Fibroblast of the aortic adventitia (primary cell): ENCODE data around the gene ASB6. TPM values are rescaled to one million over a fixed set of nuclear protein-coding genes. Genes with fewer than 3 reads are reported as not detected.

Experiments used
- DNase-seq: peaks from one replicate; pipeline ENCODE4 v3.0.0-alpha.2; 2010; ENCODE audit warnings: low read depth
- H3K4me3 ChIP-seq: 2 replicates; pipeline ENCODE4 v1.5.1; 2011; ENCODE audit warnings: low read depth, mild to moderate bottlenecking, control low read depth, low read length, moderate library complexity
- CTCF ChIP-seq: IDR thresholded peaks from 2 replicates; pipeline ENCODE4 v1.5.1; 2011; ENCODE audit warnings: mild to moderate bottlenecking, low read length, control low read depth, inconsistent platforms; ENCODE audit not compliant: insufficient read depth
- total RNA-seq: library from RNA; depleted of rRNA; stranded (reverse); fragments of >200 nt; gene quantifications from 2 replicates; pipeline ENCODE4 v1.2.3, GENCODE V29; 2012; ENCODE audit warnings: low replicate concordance

ASB6 gene
- total RNA-seq, 1 donor, result 14.0 TPM

- DNase-seq, result no peak
- H3K4me3 ChIP-seq, result no peak overlapping the region
- no peak for TF ChIP-seq CTCF
These were observed 54.3 kb downstream of the ASB6 start for GRCh38 chr9:129587487-129588262.

GRCh38 chr9:129586685-129587084, 55.3 kb downstream of the ASB6 start:
- TF ChIP-seq CTCF, result no peak
- H3K4me3 ChIP-seq, result no peak overlapping the region
- DNase-seq, result no peak

- H3K4me3 ChIP-seq, result no peak overlapping the region
- TF ChIP-seq CTCF, result no peak
- no peak for DNase-seq
These were observed 55.7 kb downstream of the ASB6 start for GRCh38 chr9:129586245-129586644.

GRCh38 chr9:129585352-129585751, 56.6 kb downstream of the ASB6 start:
- TF ChIP-seq CTCF, result no peak
- no peak for DNase-seq
- H3K4me3 ChIP-seq, result no peak overlapping the region

Other genes starting within 250 kb of the ASB6 start
- 0.98 TPM in 1 of 2 replicates, not detected in the other for gene C9orf50, start 21.1 kb downstream of the ASB6 start, total RNA-seq
- 9.0 and 27.6 TPM in 2 replicates for gene NTMT1, start 16.0 kb downstream of the ASB6 start, total RNA-seq
- 3.5 and 36.1 TPM in 2 replicates for gene PRRX2, start 23.5 kb upstream of the ASB6 start, total RNA-seq
- 6.9 and 30.9 TPM in 2 replicates for gene PTGES, start 110.9 kb upstream of the ASB6 start, total RNA-seq
- 24.9 and 36.2 TPM in 2 replicates for gene TOR1B, start 161.0 kb upstream of the ASB6 start, total RNA-seq
- 23.0 and 48.9 TPM in 2 replicates for gene TOR1A, start 182.0 kb upstream of the ASB6 start, total RNA-seq
- gene C9orf78, start 193.1 kb upstream of the ASB6 start, total RNA-seq, result 37.3 and 107 TPM in 2 replicates
- 7.5 and 11.4 TPM in 2 replicates for gene USP20, start 193.3 kb upstream of the ASB6 start, total RNA-seq